Neural progenitor cell (in vitro differentiated cells): ENCODE data around the gene CEP78. TPM values are rescaled to one million over a fixed set of nuclear protein-coding genes. Genes with fewer than 3 reads are reported as not detected.
A peak's percentile ranks its signal among the peaks of the same experiment; 100 is the strongest.
"Not testable (repeated sequence)": the region's sequence is repeated elsewhere in the genome, so short reads cannot be mapped to it uniquely, and the experiment has no call there.

Experiments used
- DNase-seq: peaks from one replicate; pipeline ENCODE4 v3.0.0-alpha.2; 2016; ENCODE audit warnings: low spot score
- H2AFZ ChIP-seq: fragments of 200-600 bp; sonication (generic); replicated peaks from 2 replicates; pipeline ENCODE4 v1.6.1; 2016; ENCODE audit warnings: antibody characterized with exemption
- H3F3A ChIP-seq: fragments of 200-600 bp; sonication (generic); 2 replicates; pipeline ENCODE4 v1.6.1; 2016; ENCODE audit warnings: antibody characterized with exemption, low read depth
- H3K27ac ChIP-seq: fragments of 200-600 bp; sonication (generic); 2 replicates; pipeline ENCODE4 v1.5.1; 2016; ENCODE audit warnings: mild to moderate bottlenecking
- H3K27me3 ChIP-seq: fragments of 200-600 bp; sonication (generic); 2 replicates; pipeline ENCODE4 v1.6.1; 2016; ENCODE audit warnings: mild to moderate bottlenecking, moderate library complexity
- H3K36me3 ChIP-seq: fragments of 200-600 bp; sonication (generic); 2 replicates; pipeline ENCODE4 v1.5.1; 2016
- H3K4me1 ChIP-seq: fragments of 200-600 bp; sonication (generic); 2 replicates; pipeline ENCODE4 v1.6.1; 2016; ENCODE audit warnings: mixed run types
- H3K4me2 ChIP-seq: fragments of 200-600 bp; sonication (generic); 2 replicates; pipeline ENCODE4 v1.6.1; 2016
- H3K4me3 ChIP-seq: fragments of 200-600 bp; sonication (generic); 2 replicates; pipeline ENCODE4 v1.5.1; 2016
- H3K79me2 ChIP-seq: fragments of 200-600 bp; sonication (generic); 2 replicates; pipeline ENCODE4 v1.6.1; 2016; ENCODE audit warnings: low read depth
- H3K9ac ChIP-seq: fragments of 200-600 bp; sonication (generic); 2 replicates; pipeline ENCODE4 v1.6.1; 2016
- H3K9me3 ChIP-seq: fragments of 200-600 bp; sonication (generic); 2 replicates; pipeline ENCODE4 v1.5.1; 2016; ENCODE audit warnings: low read depth
- H4K20me1 ChIP-seq: fragments of 200-600 bp; sonication (generic); 2 replicates; pipeline ENCODE4 v1.6.1; 2016; ENCODE audit warnings: low read depth
- H3K27ac Mint-ChIP-seq: 3 replicates; pipeline ENCODE4 v1.8.0; 2021; ENCODE audit warnings: mixed read lengths
- H3K27me3 Mint-ChIP-seq: 2 replicates; pipeline ENCODE4 v1.8.0; 2022; ENCODE audit warnings: low read depth, mild to moderate bottlenecking, inconsistent platforms, moderate library complexity, mixed read lengths; ENCODE audit not compliant: insufficient read depth
- H3K36me3 Mint-ChIP-seq: 3 replicates; pipeline ENCODE4 v1.8.0; 2021; ENCODE audit warnings: mixed read lengths
- H3K4me1 Mint-ChIP-seq: 3 replicates; pipeline ENCODE4 v1.8.0; 2021; ENCODE audit warnings: mixed read lengths
- H3K4me3 Mint-ChIP-seq: 3 replicates; pipeline ENCODE4 v1.8.0; 2021; ENCODE audit warnings: mild to moderate bottlenecking, moderate library complexity, mixed read lengths
- H3K9me3 Mint-ChIP-seq: 3 replicates; pipeline ENCODE4 v1.8.0; 2020; ENCODE audit warnings: mixed read lengths
- EZH2 ChIP-seq: fragments of 200-600 bp; sonication (generic); IDR thresholded peaks from 2 replicates; pipeline ENCODE4 v1.6.1; 2017; ENCODE audit warnings: antibody characterized with exemption, mild to moderate bottlenecking, moderate library complexity
- EZH2phosphoT487 ChIP-seq: fragments of 200-600 bp; sonication (generic); IDR thresholded peaks from 2 replicates; pipeline ENCODE4 v1.6.1; 2017; ENCODE audit warnings: antibody characterized with exemption
- total RNA-seq: library from RNA; depleted of rRNA; stranded (reverse); fragments of >200 nt; gene quantifications from 2 replicates; pipeline ENCODE4 v1.2.3, GENCODE V29; 2015; ENCODE audit warnings: low replicate concordance
- TF ChIP-seq, protein P1 (sequence below): fragments of 200-600 bp; sonication (generic); IDR thresholded peaks from 2 replicates; pipeline ENCODE4 v1.5.1; 2017; ENCODE audit warnings: antibody characterized with exemption, mild to moderate bottlenecking

The CEP78 gene
- total RNA-seq, 1 donor from 2014 or later: 122 TPM

DNA sequence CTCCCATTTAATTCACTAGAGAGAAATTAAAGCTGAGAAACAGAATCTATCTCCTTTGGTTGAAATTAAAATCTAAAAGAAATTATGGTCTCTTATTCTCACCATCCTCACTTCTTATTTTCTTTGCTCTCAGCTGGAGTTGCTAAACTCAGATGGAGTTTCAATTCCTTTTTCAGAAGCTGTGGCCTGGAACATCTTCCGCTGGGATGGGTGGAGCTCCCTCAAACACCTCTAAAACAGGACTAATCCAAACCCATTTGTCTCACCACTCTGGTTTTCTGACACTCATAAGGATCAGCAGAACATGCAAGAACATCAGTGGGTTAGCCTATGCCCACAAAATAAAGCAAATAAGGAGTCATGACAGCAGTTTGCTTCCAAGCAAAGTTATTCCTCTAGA lies 39.6 kb upstream of the CEP78 start:
- Histone ChIP-seq H3K4me2 (no peak overlapping the region), H4K20me1 (no peaks in the 10 kb centered on the region), H3K9ac (no peak overlapping the region), H3F3A (no peaks in the 10 kb centered on the region), H3K4me1 (peaks cover 8% of the 10 kb centered on the region), H3K4me3 (no peak overlapping the region), H3K9me3 (no peaks in the 10 kb centered on the region), H2AFZ (no peak overlapping the region), H3K27ac (no peak overlapping the region), H3K36me3 (no peaks in the 10 kb centered on the region), H3K27me3 (no peaks in the 10 kb centered on the region), H3K79me2 (no peaks in the 10 kb centered on the region)
- H3K4me3 Mint-ChIP-seq: no peak overlapping the region
- H3K36me3 Mint-ChIP-seq: no peaks in the 10 kb centered on the region
- DNase-seq: no peak
- TF ChIP-seq, protein P1, sequence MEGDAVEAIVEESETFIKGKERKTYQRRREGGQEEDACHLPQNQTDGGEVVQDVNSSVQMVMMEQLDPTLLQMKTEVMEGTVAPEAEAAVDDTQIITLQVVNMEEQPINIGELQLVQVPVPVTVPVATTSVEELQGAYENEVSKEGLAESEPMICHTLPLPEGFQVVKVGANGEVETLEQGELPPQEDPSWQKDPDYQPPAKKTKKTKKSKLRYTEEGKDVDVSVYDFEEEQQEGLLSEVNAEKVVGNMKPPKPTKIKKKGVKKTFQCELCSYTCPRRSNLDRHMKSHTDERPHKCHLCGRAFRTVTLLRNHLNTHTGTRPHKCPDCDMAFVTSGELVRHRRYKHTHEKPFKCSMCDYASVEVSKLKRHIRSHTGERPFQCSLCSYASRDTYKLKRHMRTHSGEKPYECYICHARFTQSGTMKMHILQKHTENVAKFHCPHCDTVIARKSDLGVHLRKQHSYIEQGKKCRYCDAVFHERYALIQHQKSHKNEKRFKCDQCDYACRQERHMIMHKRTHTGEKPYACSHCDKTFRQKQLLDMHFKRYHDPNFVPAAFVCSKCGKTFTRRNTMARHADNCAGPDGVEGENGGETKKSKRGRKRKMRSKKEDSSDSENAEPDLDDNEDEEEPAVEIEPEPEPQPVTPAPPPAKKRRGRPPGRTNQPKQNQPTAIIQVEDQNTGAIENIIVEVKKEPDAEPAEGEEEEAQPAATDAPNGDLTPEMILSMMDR: no peak
- no peak for TF ChIP-seq EZH2
- no peak for TF ChIP-seq EZH2phosphoT487
- no peak overlapping the region for H3K27ac Mint-ChIP-seq
- H3K4me1 Mint-ChIP-seq: no peaks in the 10 kb centered on the region
- peaks cover 7% of the 10 kb centered on the region for H3K27me3 Mint-ChIP-seq
- no peaks in the 10 kb centered on the region for H3K9me3 Mint-ChIP-seq

DNA sequence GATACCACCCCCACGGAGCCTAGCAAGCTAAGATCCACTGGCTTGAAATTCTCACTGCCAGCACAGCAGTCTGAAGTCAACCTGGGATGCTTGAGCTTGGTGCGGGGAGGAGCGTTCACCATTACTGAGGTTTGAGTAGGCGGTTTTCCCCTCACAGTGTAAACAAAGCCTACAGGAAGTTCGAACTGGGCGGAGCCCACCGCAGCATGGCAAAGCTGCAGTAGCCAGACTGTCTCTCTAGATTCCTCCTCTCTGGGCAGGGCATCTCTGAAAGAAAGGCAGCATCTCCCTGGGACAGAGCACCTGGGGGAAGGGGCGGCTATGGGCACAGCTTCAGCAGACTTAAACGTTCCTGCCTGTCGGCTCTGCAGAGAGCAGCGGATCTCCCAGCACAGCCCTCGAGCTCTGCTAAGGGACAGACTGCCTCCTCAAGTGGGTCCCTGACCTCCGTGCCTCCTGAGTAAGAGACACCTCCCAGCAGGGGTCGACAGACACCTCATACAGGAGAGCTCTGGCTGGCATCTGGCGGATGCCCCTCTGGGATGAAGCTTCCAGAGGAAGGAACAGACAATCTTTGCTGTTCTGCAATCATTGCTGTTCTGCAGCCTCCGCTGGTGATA lies 34.6 kb upstream of the CEP78 start:
- not testable (repeated sequence) for H3K36me3 Mint-ChIP-seq, H3K27ac Mint-ChIP-seq, H3K27ac ChIP-seq, H3K27me3 Mint-ChIP-seq, H3K9ac ChIP-seq, H3K4me1 Mint-ChIP-seq, H3K79me2 ChIP-seq, H3K4me1 ChIP-seq, H3K4me2 ChIP-seq, H4K20me1 ChIP-seq, H3K9me3 Mint-ChIP-seq, H3K4me3 Mint-ChIP-seq, H3K9me3 ChIP-seq, H3F3A ChIP-seq, H3K36me3 ChIP-seq, H3K4me3 ChIP-seq, H3K27me3 ChIP-seq
- peak; percentile 7 for DNase-seq
- H2AFZ ChIP-seq: peak overlapping the region; percentile 98

DNA sequence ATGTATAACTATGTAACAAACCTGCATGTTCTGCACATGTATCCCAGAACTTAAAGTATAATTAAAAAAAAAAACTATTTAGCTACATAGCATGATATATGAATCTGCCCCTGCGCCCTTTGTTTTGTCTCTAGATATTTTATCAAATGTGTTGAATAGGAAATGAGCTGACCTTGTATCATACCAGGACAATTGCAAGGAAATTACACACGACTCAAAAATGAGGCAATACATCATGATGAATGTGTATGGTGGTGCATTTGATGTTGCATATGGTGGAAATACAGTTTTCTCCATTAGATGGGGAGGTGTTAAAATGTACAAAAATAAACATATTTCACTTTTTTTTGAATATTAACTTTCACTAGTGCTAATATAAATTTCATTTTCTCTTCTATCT lies 28.6 kb upstream of the CEP78 start:
- no peak for DNase-seq
- no peak overlapping the region for H3K4me2 ChIP-seq
- H3K9ac ChIP-seq: no peak overlapping the region
- H3K36me3 ChIP-seq: no peaks in the 10 kb centered on the region
- H3K27me3 Mint-ChIP-seq: no peaks in the 10 kb centered on the region
- no peak for TF ChIP-seq EZH2
- TF ChIP-seq, protein P1: no peak
- no peak for TF ChIP-seq EZH2phosphoT487
- no peak overlapping the region for H3K27ac ChIP-seq
- H3K9me3 ChIP-seq: no peaks in the 10 kb centered on the region
- H2AFZ ChIP-seq: no peak overlapping the region
- no peaks in the 10 kb centered on the region for H3K36me3 Mint-ChIP-seq
- H4K20me1 ChIP-seq: no peaks in the 10 kb centered on the region
- H3K4me1 ChIP-seq: no peaks in the 10 kb centered on the region
- no peak overlapping the region for H3K27ac Mint-ChIP-seq
- H3K79me2 ChIP-seq: no peaks in the 10 kb centered on the region
- no peaks in the 10 kb centered on the region for H3K27me3 ChIP-seq
- no peak overlapping the region for H3K4me3 Mint-ChIP-seq
- peaks cover 3% of the 10 kb centered on the region for H3K4me1 Mint-ChIP-seq
- no peak overlapping the region for H3K4me3 ChIP-seq
- no peaks in the 10 kb centered on the region for H3F3A ChIP-seq
- no peaks in the 10 kb centered on the region for H3K9me3 Mint-ChIP-seq

DNA sequence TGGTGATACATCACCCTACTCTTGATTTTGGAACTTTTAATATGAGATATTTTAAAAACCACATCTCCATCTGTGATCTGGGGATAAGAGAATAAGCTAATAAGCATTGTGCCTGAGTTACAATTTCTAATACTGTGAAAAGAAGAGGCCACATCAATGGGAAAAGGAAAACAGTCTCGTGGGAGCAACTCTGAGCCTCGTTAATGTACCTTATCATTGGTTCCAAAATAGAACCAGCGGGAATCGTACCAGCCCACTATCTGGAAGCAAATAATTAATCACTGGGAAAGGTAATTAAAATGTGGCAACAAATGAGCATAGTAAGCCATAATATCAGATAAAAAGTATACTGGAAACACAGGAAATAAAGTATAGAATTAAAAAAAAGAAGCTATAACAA lies 28.0 kb upstream of the CEP78 start:
- no peaks in the 10 kb centered on the region for H3K27me3 Mint-ChIP-seq
- H4K20me1 ChIP-seq: no peaks in the 10 kb centered on the region
- no peaks in the 10 kb centered on the region for H3F3A ChIP-seq
- H3K4me1 ChIP-seq: peaks cover 6% of the 10 kb centered on the region
- no peak for DNase-seq
- H3K4me1 Mint-ChIP-seq: peaks cover 6% of the 10 kb centered on the region
- H3K27me3 ChIP-seq: no peaks in the 10 kb centered on the region
- no peak overlapping the region for H3K4me2 ChIP-seq
- no peak overlapping the region for H3K27ac ChIP-seq
- no peak overlapping the region for H3K4me3 Mint-ChIP-seq
- H3K79me2 ChIP-seq: no peaks in the 10 kb centered on the region
- H3K27ac Mint-ChIP-seq: no peak overlapping the region
- no peaks in the 10 kb centered on the region for H3K9me3 Mint-ChIP-seq
- no peak overlapping the region for H3K9ac ChIP-seq
- no peak for TF ChIP-seq EZH2
- TF ChIP-seq, protein P1: no peak
- no peak for TF ChIP-seq EZH2phosphoT487
- no peaks in the 10 kb centered on the region for H3K9me3 ChIP-seq
- no peak overlapping the region for H3K4me3 ChIP-seq
- H2AFZ ChIP-seq: no peak overlapping the region
- H3K36me3 ChIP-seq: no peaks in the 10 kb centered on the region
- no peaks in the 10 kb centered on the region for H3K36me3 Mint-ChIP-seq
